Psoas muscle (tissue), 8 donors: ENCODE data around the gene SQSTM1. TPM values are rescaled to one million over a fixed set of nuclear protein-coding genes. Genes with fewer than 3 reads are reported as not detected.
A peak's percentile ranks its signal among the peaks of the same experiment; 100 is the strongest.

Experiments used
- ATAC-seq, 4 donors: fragments of 200-7000 bp; cut with Tn5 transposase; one replicate each; pipeline ENCODE4 v1.9.1; 2020; ENCODE audit warnings: moderate library complexity in 3 of 4, mild to moderate bottlenecking in 2 of 4
- DNase-seq, 2 donors: peaks; one replicate each; pipeline ENCODE4 v3.0.0-alpha.2; 2020
- H3K27ac ChIP-seq: fragments of 200-600 bp; one replicate; pipeline ENCODE4 v1.8.0; 2022
- H3K27me3 ChIP-seq, 3 donors: fragments of 200-600 bp in 1 of 3; one replicate each; pipeline versions ENCODE4 v1.6.1 to v1.8.0; 2013 to 2022; ENCODE audit warnings: low read length in 2 of 3, mild to moderate bottlenecking in 2 of 3, moderate library complexity in 1 of 3; ENCODE audit not compliant: insufficient read depth in 3 of 3
- H3K36me3 ChIP-seq, 2 donors: fragments of 200-600 bp in 1 of 2; one replicate each; pipeline versions ENCODE4 v1.6.1 to v1.8.0; 2013 to 2022; ENCODE audit warnings: low read depth in 1 of 2, mild to moderate bottlenecking in 1 of 2, moderate library complexity in 1 of 2; ENCODE audit not compliant: insufficient read depth in 1 of 2
- H3K4me1 ChIP-seq: fragments of 200-600 bp; one replicate; pipeline ENCODE4 v1.8.0; 2022
- H3K4me3 ChIP-seq: fragments of 200-600 bp; one replicate; pipeline ENCODE4 v1.8.0; 2022; ENCODE audit warnings: mild to moderate bottlenecking
- H3K9me3 ChIP-seq: fragments of 200-600 bp; one replicate; pipeline ENCODE4 v1.8.0; 2022
- WGBS, 3 donors: extraction: QIAGEN DNeasy Blood & Tissue Kit; methylation state at CpG; one replicate each; pipeline versions ENCODE4 v1.1.6 to v1.1.7; 2013; 5-methylcytosine and 5-hydroxymethylcytosine counted together
- intact Hi-C, 2 donors: fragments of 100-400 bp; cut with DNase I; formaldehyde crosslinking; loops; one replicate each; pipeline versions ENCODE4 v1.11.0 to v1.14.2; 2022
- polyA plus RNA-seq, 3 donors: library from polyadenylated mRNA; stranded (reverse); fragments of 200-250 nt; gene quantifications; one replicate each; pipeline ENCODE4 v1.2.3, GENCODE V29; 2013
- total RNA-seq, 4 donors: library from RNA; stranded (reverse); fragmentation: NEBNext Ultra II Directional in 2 of 4; extraction: Animal tissue kit (Norgen Biotek cat#: 25700) in 2 of 4; gene quantifications; one replicate each; pipeline versions ENCODE4 v1.2.1 to v1.2.4, GENCODE V29; 2021 to 2023
- TF ChIP-seq, protein P1 (sequence below): fragments of 200-600 bp; IDR thresholded peaks from one replicate; pipeline ENCODE4 v1.8.0; 2022; ENCODE audit warnings: antibody characterized with exemption
- donor health status: healthy with polysubstance abuse.
- donor health status: DM: no; HTN: no; CAD: no; lungs with moderate emphysema.
- donor health status: Bipolar disorder and iron deficiency.
- donor health status: healthy.
- donor health status: DM: yes; HTN: yes; CAD: no.
- donor health status: DM: no; HTN: no; CAD: no.
- donor health status: DM: no; HTN: no; CAD: no.
- donor health status: DM: yes; HTN: yes; CAD: no.

Gene SQSTM1
- total and polyA plus RNA-seq, 7 donors, result 463 to 1,199 (median 707) TPM

DNA sequence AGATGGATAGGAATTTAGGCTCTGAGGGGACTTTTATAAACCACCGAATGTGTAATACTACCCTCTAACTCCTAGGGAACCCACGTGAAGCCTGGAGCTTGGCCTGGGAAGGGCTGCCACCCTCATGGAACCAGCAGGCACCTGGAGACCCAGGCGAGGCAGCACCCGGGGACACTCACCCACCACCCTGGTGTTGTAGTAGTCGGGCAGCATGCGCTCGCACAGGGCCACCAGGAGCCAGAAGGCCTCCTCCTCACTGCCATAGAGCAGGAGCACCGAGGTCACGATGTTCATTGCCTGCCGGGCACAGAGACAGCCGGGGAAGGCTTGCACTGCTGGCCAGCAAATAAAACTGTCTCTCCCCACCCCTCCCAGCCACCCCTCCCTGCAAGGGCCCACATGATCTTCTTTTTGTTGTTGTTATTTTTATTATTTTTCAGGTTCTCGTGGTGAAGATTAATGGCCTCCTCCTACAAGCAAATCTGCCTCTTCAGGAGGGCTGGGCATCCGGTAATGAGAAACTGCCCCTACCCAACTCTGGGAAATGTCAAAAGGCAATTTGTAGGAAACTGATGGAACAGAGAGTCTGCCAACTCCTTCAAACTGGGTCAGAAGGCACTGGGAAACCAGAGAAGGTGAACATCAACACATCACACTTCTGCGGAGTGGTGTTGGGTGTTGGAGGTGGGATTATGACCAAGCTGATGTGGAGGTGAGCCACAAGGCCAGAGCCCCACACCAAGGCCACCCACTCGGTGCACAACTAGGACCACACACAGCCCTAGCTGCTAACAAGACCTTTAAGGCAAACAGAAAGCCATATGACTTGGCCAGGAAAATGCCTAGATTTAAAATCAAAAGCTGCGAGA lies 55.3 kb downstream of the SQSTM1 start:
- peak overlapping the region; percentile 30 for H3K27ac ChIP-seq
- no peaks in the 10 kb centered on the region for H3K27me3 ChIP-seq
- ATAC-seq (peak in 2 of 4 donors; percentile 31), DNase-seq (no peak)
- intact Hi-C loops, result no loop called here
- WGBS, 3 donors, result 55 to 92% (median 68%) methylated on average over 16 of the region's 16 CpGs
- peaks cover 0 to 81% of the 10 kb centered on the region in 2 donors for H3K36me3 ChIP-seq
- peaks cover 13% of the 10 kb centered on the region for H3K4me1 ChIP-seq
- TF ChIP-seq, protein P1, sequence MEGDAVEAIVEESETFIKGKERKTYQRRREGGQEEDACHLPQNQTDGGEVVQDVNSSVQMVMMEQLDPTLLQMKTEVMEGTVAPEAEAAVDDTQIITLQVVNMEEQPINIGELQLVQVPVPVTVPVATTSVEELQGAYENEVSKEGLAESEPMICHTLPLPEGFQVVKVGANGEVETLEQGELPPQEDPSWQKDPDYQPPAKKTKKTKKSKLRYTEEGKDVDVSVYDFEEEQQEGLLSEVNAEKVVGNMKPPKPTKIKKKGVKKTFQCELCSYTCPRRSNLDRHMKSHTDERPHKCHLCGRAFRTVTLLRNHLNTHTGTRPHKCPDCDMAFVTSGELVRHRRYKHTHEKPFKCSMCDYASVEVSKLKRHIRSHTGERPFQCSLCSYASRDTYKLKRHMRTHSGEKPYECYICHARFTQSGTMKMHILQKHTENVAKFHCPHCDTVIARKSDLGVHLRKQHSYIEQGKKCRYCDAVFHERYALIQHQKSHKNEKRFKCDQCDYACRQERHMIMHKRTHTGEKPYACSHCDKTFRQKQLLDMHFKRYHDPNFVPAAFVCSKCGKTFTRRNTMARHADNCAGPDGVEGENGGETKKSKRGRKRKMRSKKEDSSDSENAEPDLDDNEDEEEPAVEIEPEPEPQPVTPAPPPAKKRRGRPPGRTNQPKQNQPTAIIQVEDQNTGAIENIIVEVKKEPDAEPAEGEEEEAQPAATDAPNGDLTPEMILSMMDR, result no peak
- no peaks in the 10 kb centered on the region for H3K9me3 ChIP-seq
- no peak overlapping the region for H3K4me3 ChIP-seq

DNA sequence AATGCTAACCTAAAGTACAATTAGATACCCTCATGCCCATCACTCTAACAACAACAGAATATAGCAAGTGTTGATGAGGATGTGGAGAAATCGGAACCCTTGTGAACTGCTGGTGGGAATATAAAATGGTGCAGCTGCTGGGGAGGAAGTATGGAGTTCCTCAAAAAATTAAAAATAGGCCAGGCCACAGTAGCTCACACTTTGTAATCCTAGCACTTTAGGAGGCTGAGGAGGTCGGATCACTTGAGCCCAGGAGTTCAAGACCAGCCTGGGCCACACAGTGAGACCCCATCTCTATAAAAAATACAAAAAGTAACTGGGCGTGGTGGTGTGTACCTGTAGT lies 55.9 kb downstream of the SQSTM1 start:
- 81 to 99% (median 82%) methylated on average over 3 of the region's 3 CpGs for WGBS, 3 donors
- ATAC-seq (no peak), DNase-seq (no peak)
- intact Hi-C loops, result no loop called here
- TF ChIP-seq, protein P1, result no peak
- Histone ChIP-seq H3K4me1 (peaks cover 12% of the 10 kb centered on the region), H3K4me3 (no peak overlapping the region), H3K27ac (peak overlapping the region; percentile 30), H3K27me3 (no peaks in the 10 kb centered on the region), H3K9me3 (no peaks in the 10 kb centered on the region), H3K36me3 (peaks cover 0 to 75% of the 10 kb centered on the region in 2 donors)

DNA sequence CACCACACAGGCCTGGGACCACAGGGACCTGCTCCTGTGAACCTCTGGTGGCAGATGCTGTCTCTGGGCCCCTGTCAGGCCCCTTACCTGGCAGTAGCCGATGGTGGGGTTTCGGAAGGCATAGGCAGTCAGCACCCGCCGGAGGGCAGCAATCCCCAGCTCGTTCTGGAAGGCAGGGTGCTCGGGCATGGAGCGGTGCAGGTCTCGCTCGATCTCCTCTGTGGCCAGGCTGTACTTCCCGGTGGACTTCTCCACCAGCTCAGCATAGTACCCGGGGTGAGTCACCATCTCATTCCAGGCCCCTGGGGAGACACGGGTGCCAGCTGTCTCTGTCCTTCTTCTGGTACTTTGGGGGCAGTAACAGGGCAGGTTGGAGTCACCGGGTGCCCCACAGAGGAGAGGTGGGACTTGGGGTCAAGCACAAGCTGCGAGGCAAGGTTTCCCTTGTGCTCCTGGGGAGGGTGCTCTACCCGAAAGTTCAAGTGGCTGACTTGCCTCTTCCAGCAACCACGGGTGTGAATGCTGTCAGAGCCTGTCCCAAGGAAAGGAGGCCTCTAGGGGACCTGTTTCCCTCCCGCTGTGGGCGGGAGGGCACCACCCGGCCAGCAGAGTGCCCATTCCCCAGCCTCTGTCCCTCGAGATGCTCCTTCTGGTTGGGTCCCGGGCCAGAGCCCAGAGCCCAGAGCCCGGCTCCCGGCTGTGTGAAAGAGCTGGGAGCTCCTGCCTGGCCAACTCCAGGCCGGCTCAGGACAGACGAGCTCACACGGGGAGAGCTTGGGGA lies 57.7 kb downstream of the SQSTM1 start:
- H3K4me3 ChIP-seq, result no peak overlapping the region
- ATAC-seq (peak; percentile 77 to 87 (median 80)), DNase-seq (no peak)
- peaks cover 12% of the 10 kb centered on the region for H3K4me1 ChIP-seq
- 70 to 78% (median 74%) methylated on average over 26 of the region's 26 CpGs for WGBS, 3 donors
- peaks cover 10% of the 10 kb centered on the region for H3K9me3 ChIP-seq
- no peaks in the 10 kb centered on the region for H3K27me3 ChIP-seq
- TF ChIP-seq, protein P1, result no peak
- H3K36me3 ChIP-seq, result peaks cover 0 to 70% of the 10 kb centered on the region in 2 donors
- intact Hi-C loops, result no loop called here
- H3K27ac ChIP-seq, result peak overlapping the region; percentile 55

DNA sequence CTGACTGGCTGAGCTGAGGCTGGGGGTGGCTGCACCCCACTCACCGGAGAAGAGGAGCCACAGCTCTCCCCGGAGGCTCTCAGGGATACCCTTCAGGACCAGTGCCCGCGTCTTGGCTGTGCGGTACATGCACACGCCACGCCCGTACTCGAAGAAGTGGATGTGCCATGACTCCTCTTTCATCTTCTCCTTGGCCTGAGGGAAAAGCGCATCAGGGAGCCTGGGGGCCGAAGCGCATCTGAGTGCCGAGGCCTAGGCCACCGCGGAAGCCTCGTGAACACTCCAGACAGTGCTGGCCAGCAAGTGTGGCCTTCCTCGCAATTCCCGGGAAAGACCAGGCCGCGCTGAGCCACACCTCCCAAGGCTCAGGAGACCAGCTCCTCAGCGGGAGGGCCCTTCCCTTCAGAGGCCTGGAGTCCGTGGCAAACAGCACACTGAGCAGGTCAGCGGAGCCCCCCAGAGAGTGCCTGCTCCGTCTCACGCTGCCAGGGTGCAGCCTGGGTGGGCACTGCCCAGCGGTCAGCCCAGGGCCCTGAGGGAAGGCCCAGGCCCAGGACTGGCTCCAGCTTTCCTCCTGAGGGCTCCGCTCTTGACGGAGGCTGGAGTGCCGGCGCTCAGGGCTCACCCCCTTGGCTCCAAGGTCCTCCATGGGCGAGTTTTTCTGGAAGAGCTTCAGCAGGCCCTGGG lies 58.4 kb downstream of the SQSTM1 start:
- Histone ChIP-seq H3K36me3 (peaks cover 5 to 70% of the 10 kb centered on the region in 2 donors), H3K27ac (no peak overlapping the region), H3K27me3 (no peaks in the 10 kb centered on the region), H3K4me1 (peaks cover 12% of the 10 kb centered on the region), H3K9me3 (peaks cover 18% of the 10 kb centered on the region), H3K4me3 (no peak overlapping the region)
- 93 to 95% (median 94%) methylated on average over 31 of the region's 31 CpGs for WGBS, 3 donors
- intact Hi-C loops, result no loop called here
- DNase-seq (no peak), ATAC-seq (peak in 1 of 4 donors; percentile 6)
- TF ChIP-seq, protein P1, result no peak
